GM12878 (cell line): ENCODE measurements around the gene ABHD14A. TPM values are rescaled to one million over a fixed set of nuclear protein-coding genes. Genes with fewer than 3 reads are reported as not detected.

Experiments
- ATAC-seq: fragments of 200-7000 bp; cut with Tn5 transposase; 3 replicates; pipeline ENCODE4 v1.9.1; 2020; ENCODE audit warnings: mild to moderate bottlenecking, moderate library complexity
- BruUV-seq: library from RNA; stranded (reverse); fragments of 400-500 nt; replicated peaks from 2 replicates; lab custom pipeline; 2021; lab: Mats Ljungman, UMichigan
- CTCF ChIA-PET: fragments of 300-600 bp; sonication (Branson Sonifier 250); formaldehyde crosslinking; extraction: SDS; loops from one replicate; lab custom pipeline; 2021; ENCODE audit warnings: inconsistent platforms; lab: Yijun Ruan, JAX
- POLR2A ChIA-PET: fragments of 350-600 bp; formaldehyde crosslinking; extraction: SDS; loops from one replicate; lab custom pipeline; 2021; ENCODE audit warnings: inconsistent platforms; lab: Charles Lee
- RAD21 ChIA-PET: fragments of 300-600 bp; sonication (Branson Sonifier 250); formaldehyde crosslinking; loops from one replicate; lab custom pipeline; 2023; ENCODE audit warnings: antibody characterized with exemption; ENCODE audit not compliant: unreplicated experiment; lab: Charles Lee
- SMC1A ChIA-PET: fragments of 300-600 bp; sonication (Branson Sonifier 250); formaldehyde crosslinking; loops from one replicate; lab custom pipeline; 2023; ENCODE audit not compliant: unreplicated experiment, uncharacterized antibody; lab: Charles Lee
- DNase-seq: peaks from one replicate; pipeline ENCODE4 v3.0.0-alpha.2; 2011; ENCODE audit warnings: low read depth, low spot score
- FAIRE-seq: peaks from 3 replicates; lab custom pipeline; 2011; peaks lifted over from hg19 to GRCh38; lab: Jason Lieb, UNC
- H2AFZ ChIP-seq: 2 replicates; pipeline ENCODE4 v1.6.0; 2011; ENCODE audit warnings: low read depth, low read length, control low read depth; ENCODE audit not compliant: control insufficient read depth
- H3K27ac ChIP-seq: 2 replicates; pipeline ENCODE4 v1.5.1; 2011; ENCODE audit warnings: control low read depth; ENCODE audit not compliant: control insufficient read depth, insufficient read depth
- H3K27me3 ChIP-seq, 2 experiments: replicated peaks in 1 of 2; 2 replicates each; pipeline versions ENCODE4 v1.6.0 to v1.6.1; 2011; ENCODE audit warnings: low read length in 1 of 2; ENCODE audit not compliant: control insufficient read depth in 2 of 2, insufficient read depth in 2 of 2
- H3K36me3 ChIP-seq, 2 experiments: 2 replicates each; pipeline ENCODE4 v1.5.1; 2011; ENCODE audit warnings: low read length in 1 of 2; ENCODE audit not compliant: control insufficient read depth in 2 of 2, insufficient read depth in 2 of 2
- H3K4me1 ChIP-seq: 2 replicates; pipeline ENCODE4 v1.6.1; 2011; ENCODE audit warnings: mild to moderate bottlenecking, low read length, moderate library complexity, mixed read lengths; ENCODE audit not compliant: control insufficient read depth, insufficient read depth
- H3K4me2 ChIP-seq: 2 replicates; pipeline ENCODE4 v1.6.0; 2011; ENCODE audit warnings: control low read depth; ENCODE audit not compliant: control insufficient read depth, insufficient read depth
- H3K4me3 ChIP-seq: fragments of 200-600 bp; sonication (generic); 2 replicates; pipeline ENCODE4 v1.5.1; 2016
- H3K79me2 ChIP-seq: 2 replicates; pipeline ENCODE4 v1.6.0; 2011; ENCODE audit warnings: low read length; ENCODE audit not compliant: control insufficient read depth, insufficient read depth
- H3K9ac ChIP-seq: 2 replicates; pipeline ENCODE4 v1.8.0; 2011; ENCODE audit warnings: low read length, control low read depth, mixed read lengths; ENCODE audit not compliant: control insufficient read depth, insufficient read depth
- H3K9me3 ChIP-seq: replicated peaks from 3 replicates; pipeline ENCODE4 v1.5.1; 2011; ENCODE audit warnings: mild to moderate bottlenecking, low read length; ENCODE audit not compliant: control insufficient read depth, insufficient read depth
- H4K20me1 ChIP-seq: 2 replicates; pipeline ENCODE4 v1.6.0; 2011; ENCODE audit not compliant: control insufficient read depth, insufficient read depth
- BRCA1 ChIP-seq: IDR thresholded peaks from 2 replicates; pipeline ENCODE4 v1.6.1; 2011; ENCODE audit warnings: low read depth, low read length, improper control_type of control experiment
- CHD2 ChIP-seq: IDR thresholded peaks from 2 replicates; pipeline ENCODE4 v1.6.1; 2011; ENCODE audit warnings: low read depth, low read length, improper control_type of control experiment, borderline replicate concordance
- HDGF ChIP-seq: fragments of 450-650 bp; IDR thresholded peaks from 2 replicates; pipeline ENCODE4 v1.6.1; 2016; ENCODE audit warnings: antibody characterized with exemption
- JUNB ChIP-seq: IDR thresholded peaks from 2 replicates; pipeline ENCODE4 v1.6.1; 2016; ENCODE audit warnings: antibody characterized with exemption, mild to moderate bottlenecking
- NBN ChIP-seq: fragments of 450-650 bp; IDR thresholded peaks from 2 replicates; pipeline ENCODE4 v1.6.1; 2016
- POLR2A ChIP-seq: IDR thresholded peaks from 2 replicates; pipeline ENCODE4 v1.6.1; 2011; ENCODE audit warnings: low read depth, mild to moderate bottlenecking, low read length
- TARDBP ChIP-seq: IDR thresholded peaks from 2 replicates; pipeline ENCODE4 v1.6.1; 2016; ENCODE audit warnings: borderline replicate concordance
- YY1 ChIP-seq: IDR thresholded peaks from 2 replicates; pipeline ENCODE4 v1.6.1; 2011; ENCODE audit warnings: low read depth, mild to moderate bottlenecking, low read length
- WGBS: methylation state at CpG from one replicate; pipeline ENCODE4 v1.1.6; 2016; ENCODE audit warnings: low lambda C conversion rate; ENCODE audit not compliant: insufficient replicate concordance, insufficient coverage; ENCODE audit errors: missing lambda C conversion rate; 5-methylcytosine and 5-hydroxymethylcytosine counted together
- in situ Hi-C: fragments of 300-500 bp; cut with MboI; formaldehyde crosslinking; loops from 9 replicates; pipeline ENCODE4 v1.14.3; 2018; ENCODE audit warnings: mixed read lengths
- intact Hi-C: fragments of 100-400 bp; cut with micrococcal nuclease; formaldehyde crosslinking; loops from one replicate; pipeline ENCODE4 v1.14.2; 2022; ENCODE audit not compliant: unreplicated experiment
- polyA plus RNA-seq, 11 experiments: library from polyadenylated mRNA; depleted of rRNA in 4 of 11; unstranded in 6 of 11; stranded (reverse) in 5 of 11; fragments of >200 nt; fragmentation: Nextera tagmentation in 4 of 11; fragmentation: Illumina TruSeq in 1 of 11; extraction: Ambion mirVana in 4 of 11; extraction: Trizol in 1 of 11; gene quantifications; 1 replicate in 1 of 11; 2 replicates in 10 of 11; pipeline versions ENCODE4 v1.2.1 to v1.2.3, GENCODE V29; 2011 to 2016; ENCODE audit warnings: inconsistent platforms in 2 of 11, missing spikeins in 2 of 11, low read depth in 1 of 11
- total RNA-seq, 4 experiments: library from RNA; depleted of rRNA in 3 of 4; stranded (reverse); fragments of >200 nt in 3 of 4; fragmentation: Illumina TruSeq in 1 of 4; extraction: Trizol in 1 of 4; gene quantifications; 2 replicates each; pipeline versions ENCODE4 v1.2.1 to v1.2.3, GENCODE V29; 2013 to 2021
- TF ChIP-seq, protein P1 (sequence below): fragments of 450-650 bp; IDR thresholded peaks from 2 replicates; pipeline ENCODE4 v1.6.1; 2017; ENCODE audit warnings: mild to moderate bottlenecking

ABHD14A gene
- total and polyA plus RNA-seq, 10 of the 15 experiments (the other 5 are each of a cell fraction or from before 2014, with no cell fraction given): 1.2 to 27.0 (median 7.9) TPM

DNA sequence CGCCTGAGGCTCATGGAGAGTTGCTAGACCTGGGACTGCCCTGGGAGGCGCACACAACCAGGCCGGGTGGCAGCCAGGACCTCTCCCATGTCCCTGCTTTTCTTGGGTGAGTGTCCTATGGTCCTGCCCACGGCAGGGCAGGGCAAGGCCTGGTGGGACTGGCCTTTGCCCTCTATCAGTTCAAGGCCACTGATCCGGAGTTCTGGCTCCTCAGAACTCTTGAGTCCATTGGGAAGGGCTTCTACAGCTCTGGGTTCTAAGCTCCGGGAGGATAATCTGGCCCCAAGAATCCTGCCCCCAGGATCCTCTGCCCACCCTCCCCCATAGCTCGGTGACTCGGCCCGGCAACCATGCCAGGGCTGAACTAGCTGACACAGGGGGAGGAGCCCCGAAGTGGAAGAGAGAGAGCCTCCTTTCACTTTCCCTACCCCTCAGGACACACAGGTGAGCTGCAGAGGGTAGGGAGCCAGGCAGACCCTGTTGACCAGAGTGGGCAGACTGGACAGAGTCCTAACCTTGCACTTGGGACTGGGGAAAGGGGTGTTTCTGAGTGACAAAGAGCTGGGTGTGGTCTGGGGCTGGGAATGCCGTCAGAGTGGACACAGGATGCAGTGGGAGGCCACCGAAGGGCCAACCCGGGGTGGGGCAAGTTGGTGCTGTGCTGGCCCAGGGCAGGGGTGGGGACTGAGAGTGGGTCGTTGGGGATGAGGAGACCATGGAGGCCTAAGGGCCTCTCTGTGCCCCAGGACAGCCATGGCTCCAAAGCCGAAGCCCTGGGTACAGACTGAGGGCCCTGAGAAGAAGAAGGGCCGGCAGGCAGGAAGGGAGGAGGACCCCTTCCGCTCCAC, 32.0 kb upstream of the ABHD14A start:
- RAD21 ChIA-PET: interaction anchor here (0.6 to 4.2 kb wide), 18 partner anchors 8 to 228 kb away, joined by 3 to 34 read pairs (median 4); partner anchors contain the start of genes ABHD14B, ACY1, DUSP7 and POC1A
- DNase-seq: peak; percentile 23
- TSS peak; percentile 76 for BruUV-seq
- intact Hi-C loops (loop anchor here (1.0 to 2.0 kb wide), 3 partner anchors 31 to 201 kb away; partner anchors contain the start of gene ABHD14B), in situ Hi-C loops (no loop called here)
- Histone ChIP-seq H3K79me2 (peaks cover 32% of the 10 kb centered on the region), H3K4me3 (peak overlapping the region; percentile 79), H3K27ac (peak overlapping the region; percentile 98), H3K27me3 (no peaks in the 10 kb centered on the region), H2AFZ (peak overlapping the region; percentile 89), H4K20me1 (no peaks in the 10 kb centered on the region), H3K4me2 (peak overlapping the region; percentile 100), H3K36me3 (peaks cover 3 to 6% of the 10 kb centered on the region in 2 experiments; a peak in 2 of 4 replicates), H3K9me3 (no peaks in the 10 kb centered on the region), H3K4me1 (peaks cover 11% of the 10 kb centered on the region), H3K9ac (peak overlapping the region; percentile 100)
- TF ChIP-seq, protein P1, sequence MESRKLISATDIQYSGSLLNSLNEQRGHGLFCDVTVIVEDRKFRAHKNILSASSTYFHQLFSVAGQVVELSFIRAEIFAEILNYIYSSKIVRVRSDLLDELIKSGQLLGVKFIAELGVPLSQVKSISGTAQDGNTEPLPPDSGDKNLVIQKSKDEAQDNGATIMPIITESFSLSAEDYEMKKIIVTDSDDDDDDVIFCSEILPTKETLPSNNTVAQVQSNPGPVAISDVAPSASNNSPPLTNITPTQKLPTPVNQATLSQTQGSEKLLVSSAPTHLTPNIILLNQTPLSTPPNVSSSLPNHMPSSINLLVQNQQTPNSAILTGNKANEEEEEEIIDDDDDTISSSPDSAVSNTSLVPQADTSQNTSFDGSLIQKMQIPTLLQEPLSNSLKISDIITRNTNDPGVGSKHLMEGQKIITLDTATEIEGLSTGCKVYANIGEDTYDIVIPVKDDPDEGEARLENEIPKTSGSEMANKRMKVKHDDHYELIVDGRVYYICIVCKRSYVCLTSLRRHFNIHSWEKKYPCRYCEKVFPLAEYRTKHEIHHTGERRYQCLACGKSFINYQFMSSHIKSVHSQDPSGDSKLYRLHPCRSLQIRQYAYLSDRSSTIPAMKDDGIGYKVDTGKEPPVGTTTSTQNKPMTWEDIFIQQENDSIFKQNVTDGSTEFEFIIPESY: no peak
- TF ChIP-seq POLR2A: peak; percentile 75
- TF ChIP-seq CHD2: peak; percentile 32; the same call in 1 of the 2 replicates
- 0 out of 2 replicates have a peak, but pooled peaks have one; percentile 19 for TF ChIP-seq NBN
- TF ChIP-seq TARDBP: no peak
- peak; percentile 86 for TF ChIP-seq HDGF
- TF ChIP-seq JUNB: no peak
- TF ChIP-seq YY1: peak; percentile 66; the same call in 1 of the 2 replicates
- no peak for TF ChIP-seq BRCA1
- SMC1A ChIA-PET: interaction anchor here (1.0 to 2.6 kb wide), 11 partner anchors 26 to 396 kb away, joined by 4 to 33 read pairs (median 5); partner anchors contain the start of genes ABHD14A, ABHD14B, ACY1 and RPL29
- CTCF ChIA-PET: interaction anchor here (0.7 to 4.8 kb wide), 21 partner anchors 9 to 261 kb away, joined by 3 to 79 read pairs (median 6); partner anchors contain the start of genes ABHD14A, ABHD14B, ACY1 and PCBP4
- no peak for FAIRE-seq
- ATAC-seq: peak; percentile 79
- 18% methylated on average over 16 of the region's 17 CpGs for WGBS
- POLR2A ChIA-PET: interaction anchor here (0.6 to 3.0 kb wide), 11 partner anchors 31 to 443 kb away, joined by 3 to 24 read pairs (median 5); partner anchors contain the start of genes ABHD14A, ABHD14B, ACY1 and RPL29
